ENCODE data around the gene RAD51AP1. TPM values are rescaled to one million over a fixed set of nuclear protein-coding genes. Genes with fewer than 3 reads are reported as not detected.

RAD51AP1 gene
- total and polyA plus RNA-seq, 2 of the 8 experiments (the other 6 are each of a cell fraction or from before 2014, with no cell fraction given): 29.7 to 48.3 TPM

GRCh38 chr12:4587108-4587507 is 48.4 kb downstream of the RAD51AP1 start (continued):
- TF ChIP-seq CHD7 (IDR thresholded peaks at IDR 0.05; ENCODE audit: insufficient replicate concordance, low read length): no peak
- no peak for TF ChIP-seq CHD2 (IDR thresholded peaks at IDR 0.05; ENCODE audit: low read length)
- TF ChIP-seq POLR2A (IDR thresholded peaks at IDR 0.05; ENCODE audit: control extremely low read depth in 1 of 2, low read depth in 2 of 2, low read length in 2 of 2): no peak
- TF ChIP-seq SIX5 (IDR thresholded peaks at IDR 0.05; ENCODE audit: low read depth, low read length): no peak
- TF ChIP-seq TBP (IDR thresholded peaks at IDR 0.05; ENCODE audit: low read depth, low read length): 0 out of 2 replicates have a peak, but pooled peaks have one; percentile 24
- TF ChIP-seq CTCF (IDR thresholded peaks at IDR 0.05; ENCODE audit: control extremely low read depth in 1 of 3, insufficient read depth in 1 of 3, low read depth in 1 of 3, low read length in 3 of 3): peak; percentile 10 to 67 (median 53); a peak in 2 of 4 replicates
- TF ChIP-seq SIRT6 (IDR thresholded peaks at IDR 0.05; ENCODE audit: low read length): no peak
- TF ChIP-seq MAX (IDR thresholded peaks at IDR 0.05): peak; percentile 61; the same call in 1 of the 2 replicates
- TF ChIP-seq KDM1A (IDR thresholded peaks at IDR 0.05; ENCODE audit: borderline replicate concordance, low read length): no peak
- no peak for TF ChIP-seq BACH1 (IDR thresholded peaks at IDR 0.05; ENCODE audit: low read length)
